Ecto neural progenitor cell (in vitro differentiated cells): ENCODE results near the gene PRKCA.
"Not testable (repeated sequence)": the region's sequence is repeated elsewhere in the genome, so short reads cannot be mapped to it uniquely, and the experiment has no call there.

Source experiments
- DNase-seq: peaks from one replicate; pipeline ENCODE4 v3.0.0-alpha.2; 2018; ENCODE audit warnings: low spot score

The PRKCA gene

GRCh38 chr17:66441101-66441661 is 138.8 kb downstream of the PRKCA start:
- DNase-seq = no peak

GRCh38 chr17:66443166-66443565 is 140.8 kb downstream of the PRKCA start:
- DNase-seq = no peak

- DNase-seq = no peak
Observed at GRCh38 chr17:66443606-66444005, 141.2 kb downstream of the PRKCA start.

GRCh38 chr17:66444031-66444430 is 141.6 kb downstream of the PRKCA start:
- DNase-seq = no peak

- no peak for DNase-seq
Observed at GRCh38 chr17:66445229-66445628, 142.8 kb downstream of the PRKCA start.

GRCh38 chr17:66446419-66446818 is 144.0 kb downstream of the PRKCA start:
- DNase-seq = no peak

- no peak for DNase-seq
Observed at GRCh38 chr17:66447159-66447558, 144.7 kb downstream of the PRKCA start.

- DNase-seq = no peak
Observed at GRCh38 chr17:66448026-66448639, 145.7 kb downstream of the PRKCA start.

- no peak for DNase-seq
Observed at GRCh38 chr17:66449418-66449977, 147.1 kb downstream of the PRKCA start.

GRCh38 chr17:66450008-66450851 is 147.8 kb downstream of the PRKCA start:
- no peak for DNase-seq

- no peak for DNase-seq
Observed at GRCh38 chr17:66450852-66451158, 148.4 kb downstream of the PRKCA start.

GRCh38 chr17:66451188-66452149 is 149.1 kb downstream of the PRKCA start:
- DNase-seq = peak; percentile 82

- DNase-seq = no peak
Observed at GRCh38 chr17:66455060-66455459, 152.6 kb downstream of the PRKCA start.

- not testable (repeated sequence) for DNase-seq
Observed at GRCh38 chr17:66457499-66457898, 155.1 kb downstream of the PRKCA start.

GRCh38 chr17:66458782-66459181 is 156.4 kb downstream of the PRKCA start:
- no peak for DNase-seq

- DNase-seq = no peak
Observed at GRCh38 chr17:66459811-66460270, 157.4 kb downstream of the PRKCA start.

GRCh38 chr17:66460558-66460957 is 158.1 kb downstream of the PRKCA start:
- no peak for DNase-seq

GRCh38 chr17:66461343-66461995 is 159.1 kb downstream of the PRKCA start:
- DNase-seq = no peak

- no peak for DNase-seq
Observed at GRCh38 chr17:66462010-66462409, 159.6 kb downstream of the PRKCA start.

- DNase-seq = no peak
Observed at GRCh38 chr17:66464921-66465320, 162.5 kb downstream of the PRKCA start.

- no peak for DNase-seq
Observed at GRCh38 chr17:66465701-66466100, 163.3 kb downstream of the PRKCA start.
